HG03095 (cell line): ENCODE measurements around the gene ANKRD42.
"Not testable (repeated sequence)": the region's sequence is repeated elsewhere in the genome, so short reads cannot be mapped to it uniquely, and the experiment has no call there.

Experiments used
- ATAC-seq: cut with Tn5 transposase; IDR thresholded peaks from one replicate; pipeline ENCODE4 v1.9.1; 2021; ENCODE audit warnings: moderate library complexity; ENCODE audit not compliant: unreplicated experiment

ANKRD42 gene

GRCh38 chr11:83238111-83238510 lies 44.6 kb downstream of the ANKRD42 start:
- no peak for ATAC-seq

- ATAC-seq = peak; percentile 72
These were observed 47.9 kb downstream of the ANKRD42 start for GRCh38 chr11:83241291-83241946.

GRCh38 chr11:83249445-83249844 lies 55.9 kb downstream of the ANKRD42 start:
- ATAC-seq = no peak

- ATAC-seq = peak; percentile 67
These were observed 56.6 kb downstream of the ANKRD42 start for GRCh38 chr11:83249972-83250593.

- no peak for ATAC-seq
These were observed 58.8 kb downstream of the ANKRD42 start for GRCh38 chr11:83252266-83252665.

GRCh38 chr11:83252941-83253340 lies 59.4 kb downstream of the ANKRD42 start:
- no peak for ATAC-seq

GRCh38 chr11:83255366-83255765 lies 61.9 kb downstream of the ANKRD42 start:
- no peak for ATAC-seq

- ATAC-seq = no peak
These were observed 63.3 kb downstream of the ANKRD42 start for GRCh38 chr11:83256602-83257340.

GRCh38 chr11:83257761-83258168 lies 64.3 kb downstream of the ANKRD42 start:
- ATAC-seq = no peak

GRCh38 chr11:83259559-83259958 lies 66.0 kb downstream of the ANKRD42 start:
- ATAC-seq = no peak

- ATAC-seq = no peak
These were observed 71.8 kb downstream of the ANKRD42 start for GRCh38 chr11:83265331-83265730.

- not testable (repeated sequence) for ATAC-seq
These were observed 75.6 kb downstream of the ANKRD42 start for GRCh38 chr11:83269080-83269479.

GRCh38 chr11:83271734-83272133 lies 78.2 kb downstream of the ANKRD42 start:
- not testable (repeated sequence) for ATAC-seq

GRCh38 chr11:83272627-83273026 lies 79.1 kb downstream of the ANKRD42 start:
- ATAC-seq = no peak

GRCh38 chr11:83275888-83276641 lies 82.6 kb downstream of the ANKRD42 start:
- ATAC-seq = no peak

GRCh38 chr11:83278351-83278750 lies 84.8 kb downstream of the ANKRD42 start:
- no peak for ATAC-seq

GRCh38 chr11:83280256-83280655 lies 86.7 kb downstream of the ANKRD42 start:
- no peak for ATAC-seq

- no peak for ATAC-seq
These were observed 88.7 kb downstream of the ANKRD42 start for GRCh38 chr11:83282084-83282716.

GRCh38 chr11:83284501-83285150 lies 91.1 kb downstream of the ANKRD42 start:
- ATAC-seq = no peak

- peak; percentile 36 for ATAC-seq
These were observed 91.7 kb downstream of the ANKRD42 start for GRCh38 chr11:83285151-83285770.
